Measurements from ENCODE around the gene FAM181A.

Gene FAM181A

DNA sequence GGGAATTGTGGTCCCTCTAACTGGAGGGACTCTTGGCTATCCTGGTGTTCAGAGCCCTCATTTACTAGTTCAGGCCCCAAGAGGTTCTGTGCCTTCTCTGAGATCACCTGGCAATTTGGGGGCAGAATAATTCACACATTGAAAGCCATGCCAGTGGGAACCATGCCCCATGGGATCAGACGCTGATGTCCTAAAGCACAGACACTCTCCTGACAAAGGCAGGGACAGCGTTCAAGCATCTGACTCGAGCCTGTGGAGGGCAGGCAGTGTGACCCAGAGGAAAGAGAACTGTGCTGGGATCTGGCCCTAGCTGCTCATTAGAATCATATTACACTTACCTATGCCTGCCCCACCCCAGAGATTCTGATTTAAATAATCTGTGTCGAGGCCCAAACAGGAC lies 51.6 kb downstream of the FAM181A start:
- no peak for DNase-seq (ENCODE audit: low spot score)
